Common myeloid progenitor, CD34-positive (primary cell): Measurements from ENCODE around the gene NOSIP.

Experiments
- CTCF ChIA-PET: fragments of 350-600 bp; sonication (Branson Sonifier 250); formaldehyde crosslinking; loops from one replicate; lab custom pipeline; 2021; ENCODE audit warnings: antibody characterized with exemption; lab: Charles Lee
- POLR2A ChIA-PET: fragments of 350-600 bp; sonication (Branson Sonifier 250); formaldehyde crosslinking; loops from one replicate; lab custom pipeline; 2021; ENCODE audit warnings: antibody characterized with exemption; lab: Charles Lee
- DNase-seq, 3 donors: peaks; one replicate each; pipeline versions ENCODE4 v3.0.0 to v3.0.0-alpha.2; 2013
- H3K27ac ChIP-seq, 2 experiments: 1 replicate in 1 of 2; 2 replicates in 1 of 2; pipeline ENCODE4 v1.7.0; 2013; ENCODE audit warnings: inconsistent platforms in 2 of 2, low read length in 2 of 2, mild to moderate bottlenecking in 2 of 2, low read depth in 1 of 2, moderate library complexity in 1 of 2; ENCODE audit not compliant: severe bottlenecking in 2 of 2, insufficient read depth in 1 of 2, poor library complexity in 1 of 2
- H3K27me3 ChIP-seq, 5 experiments: replicated peaks in 2 of 5; 1 replicate in 3 of 5; 2 replicates in 2 of 5; pipeline versions ENCODE4 v1.6.1 to v1.7.0; 2013; ENCODE audit warnings: low read length in 4 of 5, mild to moderate bottlenecking in 2 of 5, moderate library complexity in 2 of 5, inconsistent platforms in 1 of 5; ENCODE audit not compliant: insufficient read depth in 5 of 5, control insufficient read depth in 4 of 5
- H3K36me3 ChIP-seq, 4 experiments: 1 replicate in 2 of 4; 2 replicates in 2 of 4; pipeline versions ENCODE4 v1.6.1 to v1.7.0; 2013; ENCODE audit warnings: low read length in 3 of 4, control low read depth in 1 of 4, mild to moderate bottlenecking in 1 of 4; ENCODE audit not compliant: control insufficient read depth in 4 of 4, insufficient read depth in 4 of 4
- H3K4me1 ChIP-seq, 4 experiments: 1 replicate in 3 of 4; 2 replicates in 1 of 4; pipeline versions ENCODE4 v1.6.1 to v1.7.1; 2013; ENCODE audit warnings: low read length in 3 of 4, mild to moderate bottlenecking in 3 of 4, control low read depth in 1 of 4, inconsistent platforms in 1 of 4, moderate library complexity in 1 of 4; ENCODE audit not compliant: control insufficient read depth in 4 of 4, insufficient read depth in 4 of 4; ENCODE audit errors: control extremely low read depth in 1 of 4
- H3K4me3 ChIP-seq, 7 experiments: 1 replicate in 4 of 7; 2 replicates in 3 of 7; pipeline versions ENCODE4 v1.5.1 to v1.7.0; 2013; ENCODE audit warnings: mild to moderate bottlenecking in 7 of 7, low read length in 6 of 7, moderate library complexity in 6 of 7, inconsistent platforms in 2 of 7, low read depth in 2 of 7, control low read depth in 1 of 7; ENCODE audit not compliant: insufficient read depth in 4 of 7, control insufficient read depth in 1 of 7; ENCODE audit errors: extremely low read depth in 1 of 7
- H3K9me3 ChIP-seq, 5 experiments: 1 replicate in 4 of 5; 2 replicates in 1 of 5; pipeline versions ENCODE4 v1.6.1 to v1.7.1; 2013; ENCODE audit warnings: low read length in 4 of 5, mild to moderate bottlenecking in 2 of 5, inconsistent platforms in 1 of 5, low read depth in 1 of 5, moderate library complexity in 1 of 5; ENCODE audit not compliant: control insufficient read depth in 4 of 5, insufficient read depth in 2 of 5; ENCODE audit errors: control extremely low read depth in 1 of 5
- WGBS: methylation state at CpG from one replicate; pipeline ENCODE4 v1.1.5; 2013; ENCODE audit not compliant: insufficient coverage; 5-methylcytosine and 5-hydroxymethylcytosine counted together

Gene NOSIP

GRCh38 chr19:49556412-49557398, 23.7 kb downstream of the NOSIP start:
- Histone ChIP-seq H3K27me3 (no peaks in the 10 kb centered on the region), H3K4me3 (no peak overlapping the region), H3K4me1 (peaks cover 0 to 33% (median 22%) of the 10 kb centered on the region in 4 experiments), H3K36me3 (peaks cover 15 to 48% (median 28%) of the 10 kb centered on the region in 4 experiments), H3K27ac (no peak overlapping the region), H3K9me3 (no peaks in the 10 kb centered on the region)
- DNase-seq, result no peak
- CTCF ChIA-PET, result interaction anchor here (1.2 to 6.8 kb wide), 3 partner anchors 9 to 35 kb away, joined by 3 to 70 read pairs (median 23); no protein-coding TSS in a partner anchor
- 96% methylated on average over 46 of the region's 66 CpGs for WGBS
- POLR2A ChIA-PET, result no interaction called here

DNA sequence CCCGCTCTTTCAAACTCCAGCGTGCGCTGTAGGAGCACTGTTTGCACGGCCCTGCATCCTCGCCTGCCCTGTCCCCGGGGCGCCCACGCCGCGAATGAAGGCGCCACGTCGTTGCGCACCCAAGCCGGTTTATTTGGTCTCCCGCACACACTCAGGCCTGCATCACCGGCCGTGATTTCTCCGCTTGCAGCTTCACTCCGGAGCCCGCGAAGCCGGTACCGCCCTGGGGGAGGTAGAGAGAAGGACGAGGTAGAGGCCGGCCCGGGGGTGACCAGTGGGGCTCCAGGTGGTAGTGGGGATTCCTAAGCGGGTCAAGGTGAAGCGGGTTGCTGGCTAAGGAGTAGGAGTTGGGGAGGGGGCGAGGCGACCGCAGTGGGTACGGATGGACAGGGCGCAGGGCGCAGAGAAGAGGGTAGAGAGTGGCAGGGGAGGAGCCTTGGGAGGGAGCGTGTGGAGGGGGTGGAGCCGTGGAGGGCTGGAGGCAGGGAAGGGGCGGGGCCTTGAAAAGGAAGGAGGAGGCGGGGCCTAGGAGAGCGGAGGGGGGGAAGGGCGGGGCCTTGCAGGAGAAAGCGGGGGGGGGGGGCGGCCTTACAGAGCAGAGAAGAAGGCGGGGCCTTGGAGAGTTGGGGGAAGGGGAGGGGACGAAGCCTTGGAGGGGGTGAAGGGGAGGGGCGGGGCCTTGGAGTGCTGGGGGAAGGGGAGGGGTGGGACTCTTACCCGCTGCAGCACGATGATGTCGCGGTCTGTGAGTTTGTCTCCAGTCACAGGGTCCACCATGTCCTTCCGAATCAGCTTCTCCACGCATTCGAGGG, 24.6 kb downstream of the NOSIP start:
- 94% methylated on average over 30 of the region's 53 CpGs for WGBS

GRCh38 chr19:49554701-49555181, 25.6 kb downstream of the NOSIP start:
- ChIA-PET POLR2A (interaction anchor here (0.7 kb wide), 1 partner anchor 39 kb away, joined by 4 read pairs; no protein-coding TSS in a partner anchor), CTCF (interaction anchor here (9.5 kb wide), 1 partner anchor 15 kb away, joined by 69 read pairs; no protein-coding TSS in a partner anchor)
- peaks cover 12 to 45% (median 27%) of the 10 kb centered on the region in 4 experiments for H3K36me3 ChIP-seq
- H3K4me1 ChIP-seq, result peaks cover 0 to 14% (median 8%) of the 10 kb centered on the region in 4 experiments
- no peak overlapping the region for H3K4me3 ChIP-seq
- H3K9me3 ChIP-seq, result no peaks in the 10 kb centered on the region
- 43% methylated on average over 15 of the region's 17 CpGs for WGBS
- no peaks in the 10 kb centered on the region for H3K27me3 ChIP-seq
- no peak overlapping the region for H3K27ac ChIP-seq
- DNase-seq, result peak in 1 of 3 donors; percentile 26

More for the DNA sequence above, 24.6 kb downstream of the NOSIP start:
- DNase-seq, result peak; percentile 70 to 80 (median 72)
- H3K4me3 ChIP-seq, result no peak overlapping the region
- peaks cover 0 to 24% (median 18%) of the 10 kb centered on the region in 4 experiments for H3K4me1 ChIP-seq
- ChIA-PET POLR2A (no interaction called here), CTCF (interaction anchor here (1.2 to 3.9 kb wide), 2 partner anchors 9 to 34 kb away, joined by 3 to 23 read pairs; no protein-coding TSS in a partner anchor)
- no peaks in the 10 kb centered on the region for H3K9me3 ChIP-seq
- peaks cover 15 to 48% (median 28%) of the 10 kb centered on the region in 4 experiments for H3K36me3 ChIP-seq
- H3K27ac ChIP-seq, result no peak overlapping the region
- H3K27me3 ChIP-seq, result no peaks in the 10 kb centered on the region

DNA sequence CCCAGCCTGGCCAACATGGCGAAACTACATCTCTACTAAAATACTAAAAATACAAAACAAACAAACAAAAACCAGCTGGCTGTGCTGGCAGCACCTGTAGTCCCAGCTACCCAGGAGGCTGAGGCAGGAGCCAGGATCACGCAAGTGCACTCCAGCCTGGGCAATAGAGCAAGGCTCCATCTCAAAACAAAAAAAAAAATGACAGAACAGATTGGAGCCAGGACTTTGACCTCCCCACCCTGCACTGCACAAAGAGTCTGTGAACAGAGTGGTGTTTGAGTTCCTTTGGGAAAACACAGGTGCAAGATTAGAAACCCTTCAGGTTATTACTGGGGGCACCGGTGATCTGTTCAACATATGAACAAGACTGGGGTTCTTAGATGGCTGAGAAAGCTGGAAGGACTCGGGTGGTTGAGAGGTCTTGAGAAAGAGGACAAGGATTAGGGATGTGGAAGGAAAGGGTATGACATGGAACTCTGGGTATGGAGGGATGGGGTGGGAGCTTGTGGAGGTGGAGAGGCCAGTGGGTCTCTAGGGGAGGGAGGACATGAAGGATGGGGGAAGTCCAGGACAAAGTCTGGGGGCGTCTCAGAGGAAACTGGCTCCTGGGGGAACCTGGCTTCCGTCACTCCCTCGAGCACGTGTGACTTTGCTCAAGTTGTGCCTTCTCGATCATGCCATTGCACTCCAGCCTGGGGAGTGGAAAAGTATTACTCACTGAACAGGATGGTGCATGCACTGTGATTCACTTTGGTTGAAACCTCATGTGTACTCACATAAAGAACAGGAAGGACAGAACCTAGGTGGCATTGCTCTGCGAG, 26.7 kb downstream of the NOSIP start:
- WGBS, result 100% methylated on average over 6 of the region's 10 CpGs
- H3K4me3 ChIP-seq, result no peak overlapping the region
- H3K27ac ChIP-seq, result no peak overlapping the region
- peaks cover 8 to 34% (median 20%) of the 10 kb centered on the region in 4 experiments for H3K36me3 ChIP-seq
- H3K9me3 ChIP-seq, result no peaks in the 10 kb centered on the region
- peaks cover 0 to 14% (median 10%) of the 10 kb centered on the region in 4 experiments for H3K4me1 ChIP-seq
- ChIA-PET POLR2A (no interaction called here), CTCF (interaction anchor here (1.5 to 9.5 kb wide), 3 partner anchors 11 to 26 kb away, joined by 4 to 69 read pairs (median 6); no protein-coding TSS in a partner anchor)
- no peaks in the 10 kb centered on the region for H3K27me3 ChIP-seq
- DNase-seq, result no peak

GRCh38 chr19:49552749-49553148, 27.6 kb downstream of the NOSIP start:
- Histone ChIP-seq H3K4me3 (no peak overlapping the region), H3K27me3 (no peaks in the 10 kb centered on the region), H3K36me3 (peaks cover 7 to 27% (median 15%) of the 10 kb centered on the region in 4 experiments), H3K4me1 (peaks cover 0 to 14% (median 10%) of the 10 kb centered on the region in 4 experiments), H3K27ac (no peak overlapping the region), H3K9me3 (no peaks in the 10 kb centered on the region)
- no peak for DNase-seq
- POLR2A ChIA-PET, result no interaction called here
- CTCF ChIA-PET, result interaction anchor here (1.5 to 9.5 kb wide), 3 partner anchors 10 to 27 kb away, joined by 4 to 69 read pairs (median 6); no protein-coding TSS in a partner anchor
- WGBS, result 95% methylated on average over 10 of the region's 11 CpGs

DNA sequence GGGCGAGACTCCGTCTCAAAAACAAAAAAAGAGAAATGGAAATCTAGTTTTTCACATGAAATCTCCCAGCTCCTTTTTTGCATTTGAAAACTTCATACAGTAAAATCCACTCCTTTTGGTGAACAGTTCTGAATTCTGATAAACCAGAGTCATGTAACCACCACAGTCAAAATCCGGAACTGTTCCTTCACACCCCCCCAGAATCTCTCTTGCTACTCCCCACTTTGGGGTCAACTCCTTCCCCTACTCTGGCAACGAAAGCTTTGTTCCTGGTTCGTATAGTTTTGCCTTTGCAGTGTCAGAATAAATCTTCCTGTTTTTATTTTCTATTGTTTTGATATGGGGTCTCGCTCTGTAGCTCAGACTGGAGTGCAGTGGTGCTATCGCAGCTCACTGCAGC, 28.8 kb downstream of the NOSIP start:
- H3K4me3 ChIP-seq, result no peak overlapping the region
- peaks cover 0 to 15% (median 5%) of the 10 kb centered on the region in 4 experiments for H3K36me3 ChIP-seq
- POLR2A ChIA-PET, result no interaction called here
- WGBS, result 95% methylated on average over 3 of the region's 7 CpGs
- DNase-seq, result no peak
- no peak overlapping the region for H3K27ac ChIP-seq
- peaks cover 0 to 14% (median 11%) of the 10 kb centered on the region in 4 experiments for H3K4me1 ChIP-seq
- H3K27me3 ChIP-seq, result no peaks in the 10 kb centered on the region
- CTCF ChIA-PET, result interaction anchor here (1.2 to 9.5 kb wide), 4 partner anchors 13 to 28 kb away, joined by 3 to 69 read pairs (median 4); no protein-coding TSS in a partner anchor
- no peaks in the 10 kb centered on the region for H3K9me3 ChIP-seq
